HS-5 (cell line): ENCODE results near the gene INO80.

Source experiments
- DNase-seq: peaks from one replicate; pipeline ENCODE4 v3.0.0-alpha.2; 2012; ENCODE audit warnings: low read depth

The INO80 gene

DNA sequence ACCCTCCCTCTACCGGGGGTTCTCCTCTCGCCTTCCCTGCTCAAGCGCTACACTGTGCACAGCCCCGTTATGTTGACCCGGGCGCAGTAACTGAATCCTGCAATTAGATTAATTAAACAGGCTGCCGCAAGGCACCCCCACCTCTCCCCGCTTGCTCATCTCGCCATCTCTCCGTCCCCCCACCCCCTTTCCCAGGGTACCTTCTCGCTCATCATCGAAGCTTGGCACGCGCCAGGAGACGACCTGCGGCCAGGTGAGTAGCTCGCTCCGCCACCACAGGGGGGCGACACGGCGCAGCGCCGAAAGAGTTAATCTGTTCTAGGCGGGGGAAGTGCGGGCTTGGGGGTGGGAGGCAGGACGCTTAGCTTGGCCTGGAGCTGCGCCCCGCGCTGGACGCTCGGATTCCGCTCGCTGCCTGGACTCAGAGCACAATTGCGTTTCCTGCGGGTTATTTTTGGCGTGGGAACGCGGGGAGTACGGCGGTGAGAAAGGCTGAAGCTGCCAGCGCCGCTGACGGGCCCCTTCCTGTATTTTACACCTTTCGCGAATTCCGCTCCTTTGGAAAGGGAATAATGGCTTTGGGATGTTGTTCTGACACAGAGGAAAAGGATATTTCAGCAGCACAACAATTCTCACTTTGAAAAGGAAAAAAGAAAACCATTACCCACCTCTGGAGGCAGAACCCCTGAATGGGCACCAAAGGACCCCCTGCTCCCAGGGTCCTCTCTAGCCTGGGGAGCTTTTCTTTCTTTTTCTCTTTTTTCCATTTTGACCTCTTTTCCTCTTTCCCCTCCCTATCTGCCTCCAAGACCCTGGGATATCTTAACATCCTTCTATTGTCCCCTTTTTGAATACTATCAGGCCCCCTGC lies 185.4 kb downstream of the INO80 start:
- DNase-seq, result no peak

GRCh38 chr15:40929660-40930429 lies 186.2 kb downstream of the INO80 start:
- DNase-seq, result no peak
